ENCODE results near the gene LTBP3.

The LTBP3 gene

DNA sequence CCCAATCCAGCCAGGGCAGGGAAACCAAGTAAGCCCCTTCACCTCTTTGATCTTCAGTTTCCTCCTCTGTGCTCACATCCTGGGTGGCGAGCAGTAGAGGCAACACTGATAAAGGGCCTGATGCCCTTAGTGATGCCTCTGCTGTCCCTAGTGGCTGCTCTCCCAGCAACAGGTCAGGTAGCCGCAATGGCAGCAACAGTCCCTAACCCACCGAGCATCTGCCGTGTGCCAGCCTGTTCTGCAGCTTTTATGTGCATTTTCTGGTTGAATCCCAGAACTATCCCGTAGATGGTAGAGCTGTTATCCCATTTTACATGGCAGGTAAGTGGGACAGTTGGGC, 28.0 kb downstream of the LTBP3 start:
- H3K36me3 ChIP-seq (ENCODE audit: low read length) = no peaks in the 10 kb centered on the region

GRCh38 chr11:65529475-65530156, 28.5 kb downstream of the LTBP3 start:
- H3K9me3 ChIP-seq (ENCODE audit: insufficient read depth, low read length) = no peaks in the 10 kb centered on the region
- no peak overlapping the region for H2AFZ ChIP-seq (ENCODE audit: low read depth, low read length, severe bottlenecking)
- no peak overlapping the region for H3K9ac ChIP-seq (ENCODE audit: low read length)
- no peak overlapping the region for H3K4me3 ChIP-seq (ENCODE audit: insufficient read depth, low read length, poor library complexity, severe bottlenecking)
- H3K27ac ChIP-seq (ENCODE audit: low read depth, low read length) = no peak overlapping the region
- no peaks in the 10 kb centered on the region for H3F3A ChIP-seq (ENCODE audit: insufficient read depth)
- no peak for TF ChIP-seq EZH2phosphoT487 (conservative IDR thresholded peaks at IDR 0.05; ENCODE audit: low read length)
- TF ChIP-seq, protein P1, sequence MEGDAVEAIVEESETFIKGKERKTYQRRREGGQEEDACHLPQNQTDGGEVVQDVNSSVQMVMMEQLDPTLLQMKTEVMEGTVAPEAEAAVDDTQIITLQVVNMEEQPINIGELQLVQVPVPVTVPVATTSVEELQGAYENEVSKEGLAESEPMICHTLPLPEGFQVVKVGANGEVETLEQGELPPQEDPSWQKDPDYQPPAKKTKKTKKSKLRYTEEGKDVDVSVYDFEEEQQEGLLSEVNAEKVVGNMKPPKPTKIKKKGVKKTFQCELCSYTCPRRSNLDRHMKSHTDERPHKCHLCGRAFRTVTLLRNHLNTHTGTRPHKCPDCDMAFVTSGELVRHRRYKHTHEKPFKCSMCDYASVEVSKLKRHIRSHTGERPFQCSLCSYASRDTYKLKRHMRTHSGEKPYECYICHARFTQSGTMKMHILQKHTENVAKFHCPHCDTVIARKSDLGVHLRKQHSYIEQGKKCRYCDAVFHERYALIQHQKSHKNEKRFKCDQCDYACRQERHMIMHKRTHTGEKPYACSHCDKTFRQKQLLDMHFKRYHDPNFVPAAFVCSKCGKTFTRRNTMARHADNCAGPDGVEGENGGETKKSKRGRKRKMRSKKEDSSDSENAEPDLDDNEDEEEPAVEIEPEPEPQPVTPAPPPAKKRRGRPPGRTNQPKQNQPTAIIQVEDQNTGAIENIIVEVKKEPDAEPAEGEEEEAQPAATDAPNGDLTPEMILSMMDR (IDR thresholded peaks at IDR 0.05; ENCODE audit: insufficient read depth, low read length, poor library complexity, severe bottlenecking) = no peak
- H3K4me2 ChIP-seq (ENCODE audit: low read depth, low read length, poor library complexity, severe bottlenecking) = no peak overlapping the region
- no peaks in the 10 kb centered on the region for H3K9me2 ChIP-seq (replicated peaks; ENCODE audit: insufficient read depth, low read length)
- no peaks in the 10 kb centered on the region for H4K20me1 ChIP-seq (ENCODE audit: low read depth, low read length)
- H3K79me2 ChIP-seq (ENCODE audit: insufficient read depth, low read length) = peaks cover 5% of the 10 kb centered on the region; the same call in 1 of the 2 replicates
- no peaks in the 10 kb centered on the region for H3K36me3 ChIP-seq (ENCODE audit: low read length)
- no peaks in the 10 kb centered on the region for H3K27me3 ChIP-seq (ENCODE audit: low read length)

More for the DNA sequence above, 28.0 kb downstream of the LTBP3 start:
- Histone ChIP-seq H3K9ac (ENCODE audit: low read length) (no peak overlapping the region), H3K4me3 (ENCODE audit: insufficient read depth, low read length, poor library complexity, severe bottlenecking) (no peak overlapping the region), H3K4me2 (ENCODE audit: low read depth, low read length, poor library complexity, severe bottlenecking) (no peak overlapping the region), H3F3A (ENCODE audit: insufficient read depth) (no peaks in the 10 kb centered on the region), H3K27me3 (ENCODE audit: low read length) (no peaks in the 10 kb centered on the region), H3K9me2 (replicated peaks; ENCODE audit: insufficient read depth, low read length) (no peaks in the 10 kb centered on the region), H3K27ac (ENCODE audit: low read depth, low read length) (no peak overlapping the region), H2AFZ (ENCODE audit: low read depth, low read length, severe bottlenecking) (no peak overlapping the region), H3K9me3 (ENCODE audit: insufficient read depth, low read length) (no peaks in the 10 kb centered on the region), H4K20me1 (ENCODE audit: low read depth, low read length) (no peaks in the 10 kb centered on the region), H3K79me2 (ENCODE audit: insufficient read depth, low read length) (peaks cover 5% of the 10 kb centered on the region; the same call in 1 of the 2 replicates)
- TF ChIP-seq EZH2phosphoT487 (conservative IDR thresholded peaks at IDR 0.05; ENCODE audit: low read length) = no peak
- TF ChIP-seq, protein P1 (IDR thresholded peaks at IDR 0.05; ENCODE audit: insufficient read depth, low read length, poor library complexity, severe bottlenecking) = no peak

- no peaks in the 10 kb centered on the region for H3K27me3 ChIP-seq (ENCODE audit: low read length)
- H3K9ac ChIP-seq (ENCODE audit: low read length) = no peak overlapping the region
- no peak overlapping the region for H2AFZ ChIP-seq (ENCODE audit: low read depth, low read length, severe bottlenecking)
- no peak overlapping the region for H3K27ac ChIP-seq (ENCODE audit: low read depth, low read length)
- no peaks in the 10 kb centered on the region for H3K36me3 ChIP-seq (ENCODE audit: low read length)
- H3K4me3 ChIP-seq (ENCODE audit: insufficient read depth, low read length, poor library complexity, severe bottlenecking) = no peak overlapping the region
- H4K20me1 ChIP-seq (ENCODE audit: low read depth, low read length) = no peaks in the 10 kb centered on the region
- no peak overlapping the region for H3K4me2 ChIP-seq (ENCODE audit: low read depth, low read length, poor library complexity, severe bottlenecking)
- TF ChIP-seq, protein P1 (IDR thresholded peaks at IDR 0.05; ENCODE audit: insufficient read depth, low read length, poor library complexity, severe bottlenecking) = no peak
- TF ChIP-seq EZH2phosphoT487 (conservative IDR thresholded peaks at IDR 0.05; ENCODE audit: low read length) = no peak
- H3K79me2 ChIP-seq (ENCODE audit: insufficient read depth, low read length) = peaks cover 5% of the 10 kb centered on the region; the same call in 1 of the 2 replicates
- H3K9me2 ChIP-seq (replicated peaks; ENCODE audit: insufficient read depth, low read length) = no peaks in the 10 kb centered on the region
- no peaks in the 10 kb centered on the region for H3K9me3 ChIP-seq (ENCODE audit: insufficient read depth, low read length)
- H3F3A ChIP-seq (ENCODE audit: insufficient read depth) = no peaks in the 10 kb centered on the region
These were observed 29.3 kb downstream of the LTBP3 start for GRCh38 chr11:65528819-65529350.
